GM18505 (cell line): ENCODE data around the gene SGMS1.
"Not testable (repeated sequence)": the region's sequence is repeated elsewhere in the genome, so short reads cannot be mapped to it uniquely, and the experiment has no call there.

Source experiments
- ATAC-seq: cut with Tn5 transposase; IDR thresholded peaks from one replicate; pipeline ENCODE4 v1.9.1; 2021; ENCODE audit not compliant: unreplicated experiment
- POLR2A ChIP-seq: IDR thresholded peaks from 4 replicates; pipeline ENCODE4 v1.6.1; 2011; ENCODE audit warnings: borderline replicate concordance; ENCODE audit not compliant: insufficient read depth, insufficient read length; ENCODE audit errors: extremely low read depth

SGMS1 gene

GRCh38 chr10:50623663-50624412 is at the start of gene SGMS1:
TSS of gene SGMS1 (minus strand) at chr10:50623956. CDS start at chr10:50344114, 279,842 bp downstream.
- peak; percentile 31 for ATAC-seq
- peak; percentile 63 for TF ChIP-seq POLR2A

GRCh38 chr10:50672152-50672551 is 48.4 kb upstream of the SGMS1 start:
- not testable (repeated sequence) for ATAC-seq

- not testable (repeated sequence) for ATAC-seq
Observed at GRCh38 chr10:50671645-50672044, 47.9 kb upstream of the SGMS1 start.

- ATAC-seq: not testable (repeated sequence)
Observed at GRCh38 chr10:50669957-50670356, 46.2 kb upstream of the SGMS1 start.

- ATAC-seq: not testable (repeated sequence)
Observed at GRCh38 chr10:50667353-50667752, 43.6 kb upstream of the SGMS1 start.

- ATAC-seq: not testable (repeated sequence)
Observed at GRCh38 chr10:50662420-50662819, 38.7 kb upstream of the SGMS1 start.

GRCh38 chr10:50661563-50661962 is 37.8 kb upstream of the SGMS1 start:
- ATAC-seq: not testable (repeated sequence)

- ATAC-seq: peak; percentile 95
- TF ChIP-seq POLR2A: peak; percentile 76
Observed at GRCh38 chr10:50659865-50660730, 36.3 kb upstream of the SGMS1 start.

GRCh38 chr10:50659016-50659864 is 35.5 kb upstream of the SGMS1 start:
- ATAC-seq: not testable (repeated sequence)

GRCh38 chr10:50658165-50658564 is 34.4 kb upstream of the SGMS1 start:
- no peak for ATAC-seq
- no peak for TF ChIP-seq POLR2A

- no peak for TF ChIP-seq POLR2A
- no peak for ATAC-seq
Observed at GRCh38 chr10:50653758-50654157, 30.0 kb upstream of the SGMS1 start.

- no peak for TF ChIP-seq POLR2A
- no peak for ATAC-seq
Observed at GRCh38 chr10:50653142-50653541, 29.4 kb upstream of the SGMS1 start.

- TF ChIP-seq POLR2A: no peak
- ATAC-seq: no peak
Observed at GRCh38 chr10:50651808-50652207, 28.1 kb upstream of the SGMS1 start.

- ATAC-seq: no peak
- no peak for TF ChIP-seq POLR2A
Observed at GRCh38 chr10:50650481-50650880, 26.7 kb upstream of the SGMS1 start.
